Measurements from ENCODE around the gene NAPSA. TPM values are rescaled to one million over a fixed set of nuclear protein-coding genes. Genes with fewer than 3 reads are reported as not detected.
A peak's percentile ranks its signal among the peaks of the same experiment; 100 is the strongest.
"Not testable (repeated sequence)": the region's sequence is repeated elsewhere in the genome, so short reads cannot be mapped to it uniquely, and the experiment has no call there.

The NAPSA gene
- total RNA-seq, 3 donors from 2014 or later (not counting 1 experiment from before 2014, with no cell fraction given) = 0.94 to 1.3 (median 0.95) TPM

DNA sequence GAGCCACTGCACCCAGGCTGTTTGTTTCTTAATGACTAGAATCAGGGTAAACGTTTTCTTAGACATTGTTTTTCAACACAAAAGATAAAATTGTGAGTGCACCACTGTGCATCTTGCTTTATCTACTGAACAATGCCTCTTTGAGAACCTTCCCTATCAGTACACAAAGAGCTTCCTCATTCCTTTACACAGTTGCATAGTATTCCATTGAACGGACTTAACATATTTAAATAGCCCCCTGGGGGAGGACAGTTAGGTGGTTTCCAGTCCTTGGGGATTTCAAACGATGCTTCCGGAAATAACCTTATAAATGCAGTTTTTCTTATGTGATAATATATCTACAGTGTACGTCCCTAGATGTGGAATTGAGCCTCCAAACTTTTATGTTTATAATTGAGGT, 27.3 kb upstream of the NAPSA start:
- TF ChIP-seq, protein P1, sequence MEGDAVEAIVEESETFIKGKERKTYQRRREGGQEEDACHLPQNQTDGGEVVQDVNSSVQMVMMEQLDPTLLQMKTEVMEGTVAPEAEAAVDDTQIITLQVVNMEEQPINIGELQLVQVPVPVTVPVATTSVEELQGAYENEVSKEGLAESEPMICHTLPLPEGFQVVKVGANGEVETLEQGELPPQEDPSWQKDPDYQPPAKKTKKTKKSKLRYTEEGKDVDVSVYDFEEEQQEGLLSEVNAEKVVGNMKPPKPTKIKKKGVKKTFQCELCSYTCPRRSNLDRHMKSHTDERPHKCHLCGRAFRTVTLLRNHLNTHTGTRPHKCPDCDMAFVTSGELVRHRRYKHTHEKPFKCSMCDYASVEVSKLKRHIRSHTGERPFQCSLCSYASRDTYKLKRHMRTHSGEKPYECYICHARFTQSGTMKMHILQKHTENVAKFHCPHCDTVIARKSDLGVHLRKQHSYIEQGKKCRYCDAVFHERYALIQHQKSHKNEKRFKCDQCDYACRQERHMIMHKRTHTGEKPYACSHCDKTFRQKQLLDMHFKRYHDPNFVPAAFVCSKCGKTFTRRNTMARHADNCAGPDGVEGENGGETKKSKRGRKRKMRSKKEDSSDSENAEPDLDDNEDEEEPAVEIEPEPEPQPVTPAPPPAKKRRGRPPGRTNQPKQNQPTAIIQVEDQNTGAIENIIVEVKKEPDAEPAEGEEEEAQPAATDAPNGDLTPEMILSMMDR (IDR thresholded peaks at IDR 0.05) = no peak
- H3K9me3 ChIP-seq (ENCODE audit: control insufficient read depth, insufficient read depth, low read length) = no peaks in the 10 kb centered on the region
- H3K36me3 ChIP-seq (ENCODE audit: control insufficient read depth, insufficient read depth, low read length) = no peaks in the 10 kb centered on the region
- H3K27ac ChIP-seq (ENCODE audit: low read length) = no peak overlapping the region
- no peaks in the 10 kb centered on the region for H3K27me3 ChIP-seq (ENCODE audit: control insufficient read depth, insufficient read depth, low read length)
- no peak overlapping the region for H3K4me3 Mint-ChIP-seq
- ATAC-seq (no peak), DNase-seq (no peak)
- no peaks in the 10 kb centered on the region for H3K27me3 Mint-ChIP-seq (ENCODE audit: low read depth in 2 of 2)
- H3K4me1 Mint-ChIP-seq = peaks cover 0 to under 1% of the 10 kb centered on the region in 2 donors
- no peaks in the 10 kb centered on the region for H3K4me1 ChIP-seq (ENCODE audit: control insufficient read depth, insufficient read depth, low read length)
- no peak overlapping the region for H3K4me3 ChIP-seq (ENCODE audit: low read length)
- H3K9me3 Mint-ChIP-seq = no peaks in the 10 kb centered on the region
- 86% methylated on average over 3 of the region's 5 CpGs for WGBS (ENCODE audit: insufficient coverage)
- H3K36me3 Mint-ChIP-seq = no peaks in the 10 kb centered on the region
- H3K27ac Mint-ChIP-seq = no peak overlapping the region
- intact Hi-C loops (cut with micrococcal nuclease) = no loop called here

DNA sequence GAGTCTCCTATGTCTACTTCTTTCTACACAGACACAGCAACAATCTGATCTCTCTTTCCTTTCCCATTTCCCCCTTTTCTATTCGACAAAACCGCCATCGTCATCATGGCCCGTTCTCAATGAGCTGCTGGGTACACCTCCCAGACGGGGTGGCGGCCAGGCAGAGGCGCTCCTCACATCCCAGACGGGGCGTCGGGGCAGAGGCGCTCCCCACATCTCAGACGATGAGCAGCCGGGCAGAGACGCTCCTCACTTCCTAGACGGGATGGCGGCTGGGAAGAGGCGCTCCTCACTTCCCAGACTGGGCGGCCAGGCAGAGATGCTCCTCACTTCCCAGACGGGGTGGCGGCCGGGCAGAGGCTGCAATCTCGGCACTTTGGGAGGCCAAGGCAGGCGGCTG, 25.5 kb upstream of the NAPSA start:
- not testable (repeated sequence) for H3K27ac Mint-ChIP-seq; H3K27ac ChIP-seq (ENCODE audit: low read length)
- WGBS (ENCODE audit: insufficient coverage) = 98% methylated on average over 22 of the region's 23 CpGs

DNA sequence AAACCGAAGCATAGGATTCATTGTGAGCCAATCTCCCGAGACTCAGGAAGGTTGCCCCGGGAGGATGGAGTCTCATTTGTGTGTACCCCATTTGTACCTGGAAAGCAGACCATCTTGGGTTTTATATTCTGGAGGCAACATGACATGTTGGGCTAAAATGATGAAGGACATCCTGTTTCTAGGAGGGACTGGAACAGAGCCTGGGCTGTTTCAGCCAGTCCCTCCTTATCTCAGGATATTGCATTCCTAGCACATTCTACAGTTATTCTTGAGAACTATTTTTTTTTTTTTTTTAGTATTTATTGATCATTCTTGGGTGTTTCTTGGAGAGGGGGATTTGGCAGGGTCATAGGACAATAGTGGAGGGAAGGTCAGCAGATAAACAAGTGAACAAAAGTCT, 24.9 kb upstream of the NAPSA start:
- H3K4me3 Mint-ChIP-seq; H3K9me3 ChIP-seq (ENCODE audit: control insufficient read depth, insufficient read depth, low read length); DNase-seq; ATAC-seq; H3K4me3 ChIP-seq (ENCODE audit: low read length); H3K27me3 Mint-ChIP-seq (ENCODE audit: low read depth in 2 of 2); H3K36me3 Mint-ChIP-seq; H3K36me3 ChIP-seq (ENCODE audit: control insufficient read depth, insufficient read depth, low read length); H3K27me3 ChIP-seq (ENCODE audit: control insufficient read depth, insufficient read depth, low read length); H3K4me1 ChIP-seq (ENCODE audit: control insufficient read depth, insufficient read depth, low read length); H3K27ac ChIP-seq (ENCODE audit: low read length); H3K4me1 Mint-ChIP-seq; H3K9me3 Mint-ChIP-seq; H3K27ac Mint-ChIP-seq; intact Hi-C loops (cut with micrococcal nuclease): not testable (repeated sequence)
- WGBS (ENCODE audit: insufficient coverage) = 97% methylated on average over 3 of the region's 3 CpGs

More for the DNA sequence above, 25.5 kb upstream of the NAPSA start:
- H3K27me3 ChIP-seq (ENCODE audit: control insufficient read depth, insufficient read depth, low read length); H3K27me3 Mint-ChIP-seq (ENCODE audit: low read depth in 2 of 2); H3K4me3 ChIP-seq (ENCODE audit: low read length); H3K36me3 ChIP-seq (ENCODE audit: control insufficient read depth, insufficient read depth, low read length); DNase-seq; H3K4me1 ChIP-seq (ENCODE audit: control insufficient read depth, insufficient read depth, low read length); H3K4me3 Mint-ChIP-seq; H3K9me3 Mint-ChIP-seq; H3K4me1 Mint-ChIP-seq; ATAC-seq; H3K36me3 Mint-ChIP-seq; intact Hi-C loops (cut with micrococcal nuclease); H3K9me3 ChIP-seq (ENCODE audit: control insufficient read depth, insufficient read depth, low read length): not testable (repeated sequence)

DNA sequence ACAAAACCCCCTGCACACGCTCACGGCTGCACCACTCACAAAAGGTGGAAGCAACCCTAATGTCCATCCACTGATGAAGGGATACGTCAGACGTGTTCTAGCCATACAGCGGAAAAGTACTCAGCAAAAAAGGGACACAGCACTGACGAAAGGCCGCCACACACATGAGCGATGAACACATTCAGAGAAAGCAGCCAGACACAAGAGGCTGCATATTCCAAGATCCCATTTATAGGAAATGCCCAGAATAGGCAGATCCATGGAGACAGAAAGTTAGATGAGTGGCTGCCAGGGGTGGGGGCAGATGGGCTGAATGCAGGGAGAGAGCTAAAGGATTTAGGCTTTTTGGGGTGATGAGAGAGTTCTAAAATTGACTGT, 22.4 kb upstream of the NAPSA start:
- intact Hi-C loops (cut with micrococcal nuclease) = no loop called here
- H3K27me3 Mint-ChIP-seq (ENCODE audit: low read depth in 2 of 2) = no peaks in the 10 kb centered on the region
- peak overlapping the region; percentile 23 to 61 for H3K27ac Mint-ChIP-seq
- no peaks in the 10 kb centered on the region for H3K27me3 ChIP-seq (ENCODE audit: control insufficient read depth, insufficient read depth, low read length)
- WGBS (ENCODE audit: insufficient coverage) = 94% methylated on average over 8 of the region's 8 CpGs
- TF ChIP-seq, protein P1 (IDR thresholded peaks at IDR 0.05) = no peak
- no peak for DNase-seq
- no peak for ATAC-seq
- H3K9me3 Mint-ChIP-seq = no peaks in the 10 kb centered on the region
- no peak overlapping the region for H3K27ac ChIP-seq (ENCODE audit: low read length)
- no peaks in the 10 kb centered on the region for H3K36me3 ChIP-seq (ENCODE audit: control insufficient read depth, insufficient read depth, low read length)
- H3K4me1 Mint-ChIP-seq = peaks cover 23 to 28% of the 10 kb centered on the region in 2 donors
- peak overlapping the region; percentile 45 for H3K4me3 Mint-ChIP-seq
- H3K4me1 ChIP-seq (ENCODE audit: control insufficient read depth, insufficient read depth, low read length) = peaks cover 21% of the 10 kb centered on the region
- no peaks in the 10 kb centered on the region for H3K36me3 Mint-ChIP-seq
- H3K4me3 ChIP-seq (ENCODE audit: low read length) = no peak overlapping the region
- no peaks in the 10 kb centered on the region for H3K9me3 ChIP-seq (ENCODE audit: control insufficient read depth, insufficient read depth, low read length)

All from natural killer cell (primary cell).